ENCODE results near the gene DERL2. TPM values are rescaled to one million over a fixed set of nuclear protein-coding genes. Genes with fewer than 3 reads are reported as not detected.

DERL2 gene
- total and polyA plus RNA-seq, 9 of the 15 experiments (the other 6 are each of a cell fraction or from before 2014, with no cell fraction given): 11.5 to 105 (median 30.7) TPM

- ChIA-PET POLR2A (interaction anchor here (1.7 kb wide), 1 partner anchor 15 kb away, joined by 3 read pairs; no protein-coding TSS in a partner anchor), CTCF (ENCODE audit: low intra/inter-chr PET ratio) (no interaction called here)
- no peaks in the 10 kb centered on the region for H3K9me3 ChIP-seq (replicated peaks; ENCODE audit: control insufficient read depth, insufficient read depth, low read depth, low read length)
- DNase-seq (ENCODE audit: extremely low read depth in 1 of 4, low spot score in 3 of 4) (no peak), ATAC-seq (no peak), FAIRE-seq (no peak)
- no peak overlapping the region for H3K9ac ChIP-seq (ENCODE audit: insufficient read depth in 1 of 2, low read depth in 2 of 2, low read length in 2 of 2)
- no TSS peak for BruUV-seq (replicated peaks)
- no peak overlapping the region for H3K4me3 ChIP-seq
- in situ Hi-C loops (cut with MboI): no loop called here
- H3K27me3 ChIP-seq (ENCODE audit: control insufficient read depth in 2 of 2, insufficient read depth in 2 of 2, low read length in 2 of 2): no peaks in the 10 kb centered on the region
- H3K4me2 ChIP-seq (ENCODE audit: insufficient read depth, low read length): no peak overlapping the region
- no peak for TF ChIP-seq PREB (CRISPR knock-in tag; IDR thresholded peaks at IDR 0.05)
- TF ChIP-seq ZBTB1 (CRISPR knock-in tag; IDR thresholded peaks at IDR 0.05; ENCODE audit: borderline replicate concordance, low read depth): no peak
- H4K20me1 ChIP-seq (replicated peaks; ENCODE audit: control insufficient read depth, insufficient read depth, low read length): no peaks in the 10 kb centered on the region
- intact Hi-C loops (cut with micrococcal nuclease): no loop called here
- H3K79me2 ChIP-seq (ENCODE audit: control insufficient read depth, insufficient read depth, low read length): no peaks in the 10 kb centered on the region
- no peak overlapping the region for H3K27ac ChIP-seq (ENCODE audit: extremely low read depth, low read depth, low read length)
- H3K36me3 ChIP-seq (ENCODE audit: control insufficient read depth, insufficient read depth, low read length): peaks cover 85% of the 10 kb centered on the region; the same call in 2 of the 3 replicates
- WGBS (ENCODE audit: insufficient coverage, low coverage, missing lambda C conversion rate): 84% methylated on average over 6 of the region's 9 CpGs
- peaks cover 3% of the 10 kb centered on the region for H3K9me1 ChIP-seq (ENCODE audit: control insufficient read depth, insufficient read depth, low read length)
- no peak overlapping the region for H2AFZ ChIP-seq (ENCODE audit: low read depth, low read length)
- H3K4me1 ChIP-seq (replicated peaks in 1 of 2; ENCODE audit: control insufficient read depth in 2 of 2, insufficient read depth in 2 of 2, low read length in 2 of 2): no peaks in the 10 kb centered on the region; a peak in 1 of 5 replicates
These were observed 41.7 kb upstream of the DERL2 start for GRCh38 chr17:5527601-5528250.
